HCT116 (cell line): ENCODE measurements around the gene GAK. TPM values are rescaled to one million over a fixed set of nuclear protein-coding genes. Genes with fewer than 3 reads are reported as not detected.

Experiments
- ATAC-seq: fragments of 200-7000 bp; cut with Tn5 transposase; 2 replicates; pipeline ENCODE4 v1.9.1; 2020; ENCODE audit warnings: mild to moderate bottlenecking, moderate library complexity
- BruUV-seq: library from RNA; stranded (reverse); fragments of 400-500 nt; replicated peaks from 2 replicates; lab custom pipeline; 2021; lab: Mats Ljungman, UMichigan
- CTCF ChIA-PET: fragments of 300-600 bp; sonication (Branson Sonifier 250); formaldehyde crosslinking; loops from one replicate; lab custom pipeline; 2021; ENCODE audit warnings: antibody characterized with exemption; lab: Charles Lee
- POLR2A ChIA-PET: fragments of 300-600, 350-600 bp; sonication (Branson Sonifier 250); formaldehyde crosslinking; loops from one replicate; lab custom pipeline; 2021; ENCODE audit warnings: antibody characterized with exemption; lab: Charles Lee
- RAD21 ChIA-PET, 2 experiments: fragments of 300-600 bp; sonication (Branson Sonifier 250); formaldehyde crosslinking; loops; one replicate each; lab custom pipeline; 2023; ENCODE audit warnings: low total read pairs in 2 of 2; ENCODE audit not compliant: uncharacterized antibody in 2 of 2, unreplicated experiment in 2 of 2, low non-redundant PET in 1 of 2; lab: Charles Lee
- DNase-seq: peaks from one replicate; pipeline ENCODE4 v3.0.0-alpha.2; 2010; ENCODE audit warnings: low read depth, low spot score
- H2AFZ ChIP-seq: fragments of 200-600 bp; shearing (Covaris generic), sonication (generic); 2 replicates; pipeline ENCODE4 v1.6.1; 2017; ENCODE audit warnings: low read depth, mixed run types, mixed read lengths, antibody characterized with exemption, low read length; ENCODE audit not compliant: poor library complexity, severe bottlenecking
- H3K27ac ChIP-seq: 2 replicates; pipeline ENCODE4 v1.5.1; 2012; ENCODE audit warnings: low read depth, low read length
- H3K27me3 ChIP-seq: fragments of 200-600 bp; sonication (generic); 2 replicates; pipeline ENCODE4 v1.6.1; 2016; ENCODE audit warnings: mixed run types, low read length, mixed read lengths; ENCODE audit not compliant: insufficient read depth
- H3K36me3 ChIP-seq, 2 experiments: fragments of 200-500 bp in 1 of 2; fragments of 200-600 bp in 1 of 2; sonication (Bioruptor generic) in 1 of 2; sonication (generic) in 1 of 2; 2 replicates each; pipeline versions ENCODE4 v1.5.1 to v1.6.1; 2014 to 2016; ENCODE audit warnings: low read length in 2 of 2, inconsistent platforms in 1 of 2, mixed read lengths in 1 of 2, mixed run types in 1 of 2; ENCODE audit not compliant: insufficient read depth in 2 of 2, control insufficient read depth in 1 of 2
- H3K4me1 ChIP-seq, 2 experiments: fragments of 200-600 bp in 1 of 2; sonication (generic) in 1 of 2; 2 replicates each; pipeline versions ENCODE4 v1.5.1 to v1.6.1; 2012 to 2017; ENCODE audit warnings: low read length in 2 of 2, inconsistent platforms in 1 of 2, mild to moderate bottlenecking in 1 of 2, mixed read lengths in 1 of 2, mixed run types in 1 of 2, moderate library complexity in 1 of 2; ENCODE audit not compliant: insufficient read depth in 2 of 2, control insufficient read depth in 1 of 2
- H3K4me2 ChIP-seq: fragments of 200-600 bp; sonication (generic); 2 replicates; pipeline ENCODE4 v1.6.1; 2017; ENCODE audit warnings: mixed run types, low read length, mixed read lengths
- H3K4me3 ChIP-seq, 2 experiments: fragments of 200-600 bp in 1 of 2; sonication (generic) in 1 of 2; replicated peaks in 1 of 2; 2 replicates each; pipeline ENCODE4 v1.5.1; 2011 to 2016; ENCODE audit warnings: low read length in 2 of 2, control low read depth in 1 of 2, low read depth in 1 of 2, mild to moderate bottlenecking in 1 of 2, mixed read lengths in 1 of 2, mixed run types in 1 of 2
- H3K79me2 ChIP-seq: fragments of 200-600 bp; sonication (generic); 2 replicates; pipeline ENCODE4 v1.6.1; 2017; ENCODE audit warnings: mild to moderate bottlenecking, mixed run types, low read length, moderate library complexity, mixed read lengths; ENCODE audit not compliant: insufficient read depth
- H3K9ac ChIP-seq: fragments of 200-600 bp; sonication (generic); 2 replicates; pipeline ENCODE4 v1.6.1; 2016; ENCODE audit warnings: low read length, mixed read lengths
- H3K9me2 ChIP-seq: fragments of 200-600 bp; sonication (generic), shearing (Covaris generic); 2 replicates; pipeline ENCODE4 v1.6.1; 2017; ENCODE audit warnings: mixed run types, mild to moderate bottlenecking, moderate library complexity; ENCODE audit not compliant: insufficient read depth
- H3K9me3 ChIP-seq, 2 experiments: fragments of 200-500 bp in 1 of 2; fragments of 200-600 bp in 1 of 2; sonication (Bioruptor generic) in 1 of 2; sonication (generic) in 1 of 2; 2 replicates each; pipeline ENCODE4 v1.6.1; 2014 to 2017; ENCODE audit warnings: low read length in 2 of 2, mixed read lengths in 2 of 2, inconsistent platforms in 1 of 2, low read depth in 1 of 2, mild to moderate bottlenecking in 1 of 2, mixed run types in 1 of 2, moderate library complexity in 1 of 2; ENCODE audit not compliant: control insufficient read depth in 1 of 2, insufficient read depth in 1 of 2
- H4K20me1 ChIP-seq: fragments of 200-600 bp; sonication (generic), shearing (Covaris generic); 2 replicates; pipeline ENCODE4 v1.6.1; 2017; ENCODE audit warnings: mixed run types, mild to moderate bottlenecking, moderate library complexity; ENCODE audit not compliant: insufficient read depth
- CBX3 ChIP-seq: IDR thresholded peaks from 2 replicates; pipeline ENCODE4 v1.6.1; 2012; ENCODE audit warnings: low read depth
- CEBPB ChIP-seq: IDR thresholded peaks from 2 replicates; pipeline ENCODE4 v1.6.1; 2012; ENCODE audit warnings: low read depth
- ELF1 ChIP-seq: IDR thresholded peaks from 2 replicates; pipeline ENCODE4 v1.6.1; 2012; ENCODE audit warnings: low read depth, borderline replicate concordance
- EZH2 ChIP-seq: fragments of 200-600 bp; sonication (generic); IDR thresholded peaks from 2 replicates; pipeline ENCODE4 v1.6.1; 2017; ENCODE audit warnings: antibody characterized with exemption, mixed run types
- EZH2phosphoT487 ChIP-seq: fragments of 200-600 bp; IDR thresholded peaks from 2 replicates; pipeline ENCODE4 v1.6.1; 2018; ENCODE audit warnings: antibody characterized with exemption, borderline replicate concordance
- JUND ChIP-seq: IDR thresholded peaks from 2 replicates; pipeline ENCODE4 v1.6.1; 2012
- POLR2A ChIP-seq: IDR thresholded peaks from 2 replicates; pipeline ENCODE4 v1.7.0; 2011; ENCODE audit warnings: borderline replicate concordance; ENCODE audit not compliant: insufficient read depth, insufficient read length; ENCODE audit errors: extremely low read depth
- POLR2AphosphoS5 ChIP-seq: IDR thresholded peaks from 2 replicates; pipeline ENCODE4 v1.6.1; 2011; ENCODE audit warnings: mild to moderate bottlenecking, low read depth, low read length, moderate library complexity
- RAD21 ChIP-seq: IDR thresholded peaks from 2 replicates; pipeline ENCODE4 v1.6.1; 2012; ENCODE audit warnings: low read depth, mild to moderate bottlenecking
- SIN3A ChIP-seq: IDR thresholded peaks from 2 replicates; pipeline ENCODE4 v1.6.1; 2012; ENCODE audit warnings: low read depth
- TCF7L2 ChIP-seq: IDR thresholded peaks from 2 replicates; pipeline ENCODE4 v1.7.0; 2011; ENCODE audit warnings: borderline replicate concordance, inconsistent platforms; ENCODE audit not compliant: insufficient read depth, insufficient read length; ENCODE audit errors: extremely low read depth
- ZFX ChIP-seq: fragments of 450-650 bp; IDR thresholded peaks from 2 replicates; pipeline ENCODE4 v1.6.1; 2017
- ZNF274 ChIP-seq: fragments of 200-500 bp; sonication (Bioruptor generic); IDR thresholded peaks from 2 replicates; pipeline ENCODE4 v1.6.1; 2014; ENCODE audit warnings: mild to moderate bottlenecking, low read depth, low read length, inconsistent platforms
- intact Hi-C: fragments of 100-400 bp; cut with micrococcal nuclease; formaldehyde crosslinking; loops from 2 replicates; pipeline ENCODE4 v1.10.0; 2022
- total RNA-seq: library from RNA; stranded (reverse); gene quantifications from one replicate; pipeline ENCODE4 v1.2.1, GENCODE V29; 2021; ENCODE audit not compliant: unreplicated experiment
- TF ChIP-seq, protein P1 (sequence below): IDR thresholded peaks from 2 replicates; pipeline ENCODE4 v1.6.1; 2011; ENCODE audit warnings: mild to moderate bottlenecking, low read length, moderate library complexity; ENCODE audit not compliant: insufficient replicate concordance; ENCODE audit errors: extremely low read depth
- TF ChIP-seq, protein P2 (sequence below): IDR thresholded peaks from 2 replicates; pipeline ENCODE4 v1.6.1; 2012; ENCODE audit warnings: low read depth
- TF ChIP-seq, protein P3 (sequence below): IDR thresholded peaks from 2 replicates; pipeline ENCODE4 v1.6.1; 2012

Gene GAK
- total RNA-seq, 1 experiment from 2014 or later: 123 TPM

DNA sequence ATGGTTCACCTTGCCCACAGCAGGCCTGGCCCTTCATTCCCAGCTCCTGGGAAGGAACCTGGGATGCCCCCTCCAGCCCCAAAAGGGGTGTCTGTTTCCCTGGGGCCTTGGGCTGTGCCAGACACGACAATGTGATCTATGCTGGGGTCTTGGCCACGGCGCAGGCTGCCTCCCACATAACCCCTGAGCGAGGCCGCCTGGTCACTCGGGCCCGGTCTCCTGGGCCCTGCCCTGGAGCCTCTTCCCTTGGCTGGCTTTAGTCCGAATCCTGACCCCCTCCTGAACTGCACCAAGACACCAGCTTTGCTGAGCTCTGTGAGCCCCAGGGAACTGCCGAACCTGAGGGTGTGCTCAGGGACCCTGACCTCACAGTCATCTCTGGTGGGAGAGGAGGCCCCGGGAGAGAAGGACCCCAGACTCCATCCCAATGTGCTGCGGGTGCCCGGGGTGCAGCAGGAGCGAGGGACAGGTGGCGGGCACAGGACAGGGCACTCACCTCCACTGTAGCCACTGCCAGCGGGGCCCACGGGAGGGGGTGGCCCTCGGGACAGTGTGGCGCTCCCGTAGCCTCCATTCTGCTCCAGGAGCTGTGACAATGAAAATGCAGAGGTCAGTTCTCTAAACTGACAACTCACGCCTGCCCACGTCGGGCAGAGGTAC lies 42.0 kb downstream of the GAK start:
- Histone ChIP-seq H4K20me1 (no peaks in the 10 kb centered on the region), H3K9me2 (no peaks in the 10 kb centered on the region), H3K4me2 (no peak overlapping the region), H3K4me1 (no peaks in the 10 kb centered on the region), H3K79me2 (no peaks in the 10 kb centered on the region), H3K4me3 (no peak overlapping the region), H3K27me3 (no peaks in the 10 kb centered on the region), H3K9ac (no peak overlapping the region), H2AFZ (no peak overlapping the region), H3K36me3 (peaks cover 2 to 7% of the 10 kb centered on the region in 2 experiments; a peak in 3 of 4 replicates), H3K9me3 (no peaks in the 10 kb centered on the region), H3K27ac (no peak overlapping the region)
- BruUV-seq: no TSS peak
- no peak for TF ChIP-seq ZFX
- no peak for TF ChIP-seq CBX3
- no peak for DNase-seq
- intact Hi-C loops: no loop called here
- POLR2A ChIA-PET: no interaction called here
- RAD21 ChIA-PET: no interaction called here
- ATAC-seq: no peak
- CTCF ChIA-PET: interaction anchor here (0.9 kb wide), 1 partner anchor 148 kb away, joined by 5 read pairs; no protein-coding TSS in a partner anchor

DNA sequence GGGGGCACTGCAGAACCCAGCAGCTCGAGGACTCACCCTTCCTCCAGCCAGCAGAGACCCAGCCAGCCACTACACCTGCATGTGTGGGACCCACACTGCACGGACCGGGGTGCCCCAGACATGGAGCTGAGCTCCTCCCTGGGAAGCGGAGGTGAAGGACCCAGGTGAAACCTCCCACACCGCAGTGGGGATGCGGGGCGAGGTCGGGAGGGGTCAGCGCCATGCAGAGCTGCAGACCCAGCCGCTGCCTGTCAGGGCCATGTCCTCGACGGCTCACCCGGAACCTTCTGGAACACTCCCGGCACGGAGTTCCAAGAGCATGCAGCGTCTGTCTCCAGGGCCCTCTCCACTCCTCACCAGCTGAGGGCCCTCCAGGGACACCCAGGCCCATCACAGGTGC lies 42.6 kb downstream of the GAK start:
- Histone ChIP-seq H3K9me2 (no peaks in the 10 kb centered on the region), H3K27me3 (no peaks in the 10 kb centered on the region), H3K9ac (no peak overlapping the region), H3K4me1 (no peaks in the 10 kb centered on the region), H3K4me2 (no peak overlapping the region), H3K79me2 (no peaks in the 10 kb centered on the region), H2AFZ (no peak overlapping the region), H4K20me1 (no peaks in the 10 kb centered on the region), H3K36me3 (peaks cover 2 to 7% of the 10 kb centered on the region in 2 experiments; a peak in 3 of 4 replicates), H3K27ac (no peak overlapping the region), H3K4me3 (no peak overlapping the region), H3K9me3 (no peaks in the 10 kb centered on the region)
- ChIA-PET POLR2A (no interaction called here), CTCF (no interaction called here), RAD21 (no interaction called here)
- ATAC-seq: no peak
- no peak for DNase-seq
- intact Hi-C loops: no loop called here
- BruUV-seq: no TSS peak
- TF ChIP-seq SIN3A (no peak), POLR2A (no peak), TCF7L2 (no peak), POLR2AphosphoS5 (no peak), ZNF274 (no peak), CBX3 (no peak), RAD21 (no peak), ELF1 (no peak), JUND (no peak), EZH2 (no peak), EZH2phosphoT487 (no peak), CEBPB (no peak)
- TF ChIP-seq, protein P1, sequence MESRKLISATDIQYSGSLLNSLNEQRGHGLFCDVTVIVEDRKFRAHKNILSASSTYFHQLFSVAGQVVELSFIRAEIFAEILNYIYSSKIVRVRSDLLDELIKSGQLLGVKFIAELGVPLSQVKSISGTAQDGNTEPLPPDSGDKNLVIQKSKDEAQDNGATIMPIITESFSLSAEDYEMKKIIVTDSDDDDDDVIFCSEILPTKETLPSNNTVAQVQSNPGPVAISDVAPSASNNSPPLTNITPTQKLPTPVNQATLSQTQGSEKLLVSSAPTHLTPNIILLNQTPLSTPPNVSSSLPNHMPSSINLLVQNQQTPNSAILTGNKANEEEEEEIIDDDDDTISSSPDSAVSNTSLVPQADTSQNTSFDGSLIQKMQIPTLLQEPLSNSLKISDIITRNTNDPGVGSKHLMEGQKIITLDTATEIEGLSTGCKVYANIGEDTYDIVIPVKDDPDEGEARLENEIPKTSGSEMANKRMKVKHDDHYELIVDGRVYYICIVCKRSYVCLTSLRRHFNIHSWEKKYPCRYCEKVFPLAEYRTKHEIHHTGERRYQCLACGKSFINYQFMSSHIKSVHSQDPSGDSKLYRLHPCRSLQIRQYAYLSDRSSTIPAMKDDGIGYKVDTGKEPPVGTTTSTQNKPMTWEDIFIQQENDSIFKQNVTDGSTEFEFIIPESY: no peak
- TF ChIP-seq, protein P2, sequence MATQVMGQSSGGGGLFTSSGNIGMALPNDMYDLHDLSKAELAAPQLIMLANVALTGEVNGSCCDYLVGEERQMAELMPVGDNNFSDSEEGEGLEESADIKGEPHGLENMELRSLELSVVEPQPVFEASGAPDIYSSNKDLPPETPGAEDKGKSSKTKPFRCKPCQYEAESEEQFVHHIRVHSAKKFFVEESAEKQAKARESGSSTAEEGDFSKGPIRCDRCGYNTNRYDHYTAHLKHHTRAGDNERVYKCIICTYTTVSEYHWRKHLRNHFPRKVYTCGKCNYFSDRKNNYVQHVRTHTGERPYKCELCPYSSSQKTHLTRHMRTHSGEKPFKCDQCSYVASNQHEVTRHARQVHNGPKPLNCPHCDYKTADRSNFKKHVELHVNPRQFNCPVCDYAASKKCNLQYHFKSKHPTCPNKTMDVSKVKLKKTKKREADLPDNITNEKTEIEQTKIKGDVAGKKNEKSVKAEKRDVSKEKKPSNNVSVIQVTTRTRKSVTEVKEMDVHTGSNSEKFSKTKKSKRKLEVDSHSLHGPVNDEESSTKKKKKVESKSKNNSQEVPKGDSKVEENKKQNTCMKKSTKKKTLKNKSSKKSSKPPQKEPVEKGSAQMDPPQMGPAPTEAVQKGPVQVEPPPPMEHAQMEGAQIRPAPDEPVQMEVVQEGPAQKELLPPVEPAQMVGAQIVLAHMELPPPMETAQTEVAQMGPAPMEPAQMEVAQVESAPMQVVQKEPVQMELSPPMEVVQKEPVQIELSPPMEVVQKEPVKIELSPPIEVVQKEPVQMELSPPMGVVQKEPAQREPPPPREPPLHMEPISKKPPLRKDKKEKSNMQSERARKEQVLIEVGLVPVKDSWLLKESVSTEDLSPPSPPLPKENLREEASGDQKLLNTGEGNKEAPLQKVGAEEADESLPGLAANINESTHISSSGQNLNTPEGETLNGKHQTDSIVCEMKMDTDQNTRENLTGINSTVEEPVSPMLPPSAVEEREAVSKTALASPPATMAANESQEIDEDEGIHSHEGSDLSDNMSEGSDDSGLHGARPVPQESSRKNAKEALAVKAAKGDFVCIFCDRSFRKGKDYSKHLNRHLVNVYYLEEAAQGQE: no peak
- TF ChIP-seq, protein P3, sequence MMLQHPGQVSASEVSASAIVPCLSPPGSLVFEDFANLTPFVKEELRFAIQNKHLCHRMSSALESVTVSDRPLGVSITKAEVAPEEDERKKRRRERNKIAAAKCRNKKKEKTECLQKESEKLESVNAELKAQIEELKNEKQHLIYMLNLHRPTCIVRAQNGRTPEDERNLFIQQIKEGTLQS: no peak
